Measurements from ENCODE around the gene GLIS1. TPM values are rescaled to one million over a fixed set of nuclear protein-coding genes. Genes with fewer than 3 reads are reported as not detected.

The GLIS1 gene
- total and polyA plus RNA-seq, 2 donors (not counting 3 experiments of a cell fraction or from before 2014, with no cell fraction given): not detected

DNA sequence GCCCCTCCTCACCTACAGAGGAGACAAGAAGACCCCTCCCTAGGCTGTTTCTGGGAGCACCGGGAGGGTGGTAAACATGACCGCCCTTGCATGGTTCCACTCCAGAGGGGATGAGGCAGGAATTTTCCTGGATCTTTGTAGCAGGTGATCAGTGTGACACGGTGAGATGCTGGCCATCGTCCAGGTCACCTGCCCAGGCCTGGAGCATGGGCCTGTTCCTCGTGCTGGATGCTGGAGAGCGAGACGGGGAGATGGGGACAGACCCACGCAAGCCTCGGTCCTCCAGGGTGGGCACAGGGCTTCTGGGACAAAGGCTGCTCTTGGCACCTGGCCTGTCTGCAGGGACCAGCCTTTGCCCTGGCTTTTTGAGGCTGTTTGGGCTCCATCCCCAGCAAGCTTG is 233.6 kb downstream of the GLIS1 start:
- BruUV-seq (replicated peaks): no TSS peak
- Histone ChIP-seq H3K79me2 (ENCODE audit: control insufficient read depth, insufficient read depth, low read length) (no peaks in the 10 kb centered on the region), H3K9me3 (replicated peaks; ENCODE audit: control insufficient read depth, insufficient read depth, low read length) (no peaks in the 10 kb centered on the region), H4K20me1 (replicated peaks; ENCODE audit: control insufficient read depth, extremely low read depth, insufficient read depth, low read length) (no peaks in the 10 kb centered on the region), H3K36me3 (ENCODE audit: control insufficient read depth in 2 of 2, extremely low read depth in 1 of 2, insufficient read depth in 2 of 2, low read length in 2 of 2) (no peaks in the 10 kb centered on the region), H3K9ac (replicated peaks; ENCODE audit: extremely low read depth, insufficient read depth, low read length) (no peak overlapping the region), H3K4me1 (ENCODE audit: control insufficient read depth, extremely low read depth, insufficient read depth, low read length) (no peaks in the 10 kb centered on the region), H3K9me1 (replicated peaks; ENCODE audit: control insufficient read depth, extremely low read depth, insufficient read depth, low read length) (no peaks in the 10 kb centered on the region), H3K27me3 (ENCODE audit: control insufficient read depth in 2 of 2, insufficient read depth in 2 of 2, low read length in 2 of 2) (no peaks in the 10 kb centered on the region), H3K4me2 (ENCODE audit: insufficient read depth, low read length) (no peak overlapping the region), H3K27ac (ENCODE audit: insufficient read depth, low read depth, low read length) (no peak overlapping the region), H2AFZ (ENCODE audit: low read depth, low read length) (no peak overlapping the region), H3K4me3 (replicated peaks in 1 of 3; ENCODE audit: insufficient read depth in 1 of 3, low read depth in 1 of 3, low read length in 3 of 3) (no peak overlapping the region)
- dilution Hi-C loops (cut with MboI; ENCODE audit: extremely low pct_ligation_motif_present, low sequenced_read_pairs): no loop called here
- DNase-seq (ENCODE audit: low read depth, low spot score) (no peak), FAIRE-seq (no peak)
- TF ChIP-seq, protein P1, sequence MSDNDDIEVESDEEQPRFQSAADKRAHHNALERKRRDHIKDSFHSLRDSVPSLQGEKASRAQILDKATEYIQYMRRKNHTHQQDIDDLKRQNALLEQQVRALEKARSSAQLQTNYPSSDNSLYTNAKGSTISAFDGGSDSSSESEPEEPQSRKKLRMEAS (IDR thresholded peaks at IDR 0.05; ENCODE audit: insufficient read depth, insufficient read length): no peak
- TF ChIP-seq MYC (IDR thresholded peaks at IDR 0.05; ENCODE audit: low read depth, low read length) (no peak), POLR2A (IDR thresholded peaks at IDR 0.05; ENCODE audit: low read depth, low read length) (no peak), GATA2 (IDR thresholded peaks at IDR 0.05; ENCODE audit: insufficient read depth, insufficient read length, low read depth, low read length) (no peak), JUN (IDR thresholded peaks at IDR 0.05; ENCODE audit: borderline replicate concordance, insufficient read depth, insufficient read length, low read depth) (no peak), POLR2AphosphoS5 (IDR thresholded peaks at IDR 0.05; ENCODE audit: insufficient read depth, low read depth, low read length) (no peak)
- TF ChIP-seq, protein P2, sequence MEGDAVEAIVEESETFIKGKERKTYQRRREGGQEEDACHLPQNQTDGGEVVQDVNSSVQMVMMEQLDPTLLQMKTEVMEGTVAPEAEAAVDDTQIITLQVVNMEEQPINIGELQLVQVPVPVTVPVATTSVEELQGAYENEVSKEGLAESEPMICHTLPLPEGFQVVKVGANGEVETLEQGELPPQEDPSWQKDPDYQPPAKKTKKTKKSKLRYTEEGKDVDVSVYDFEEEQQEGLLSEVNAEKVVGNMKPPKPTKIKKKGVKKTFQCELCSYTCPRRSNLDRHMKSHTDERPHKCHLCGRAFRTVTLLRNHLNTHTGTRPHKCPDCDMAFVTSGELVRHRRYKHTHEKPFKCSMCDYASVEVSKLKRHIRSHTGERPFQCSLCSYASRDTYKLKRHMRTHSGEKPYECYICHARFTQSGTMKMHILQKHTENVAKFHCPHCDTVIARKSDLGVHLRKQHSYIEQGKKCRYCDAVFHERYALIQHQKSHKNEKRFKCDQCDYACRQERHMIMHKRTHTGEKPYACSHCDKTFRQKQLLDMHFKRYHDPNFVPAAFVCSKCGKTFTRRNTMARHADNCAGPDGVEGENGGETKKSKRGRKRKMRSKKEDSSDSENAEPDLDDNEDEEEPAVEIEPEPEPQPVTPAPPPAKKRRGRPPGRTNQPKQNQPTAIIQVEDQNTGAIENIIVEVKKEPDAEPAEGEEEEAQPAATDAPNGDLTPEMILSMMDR (IDR thresholded peaks at IDR 0.05; ENCODE audit: extremely low read depth in 1 of 2, insufficient read depth in 1 of 2, low read depth in 1 of 2, low read length in 2 of 2): no peak
- intact Hi-C loops (cut with micrococcal nuclease): no loop called here
- POLR2A ChIA-PET: interaction anchor here (0.7 kb wide), 1 partner anchor 1818 kb away, joined by 3 read pairs; no protein-coding TSS in a partner anchor
- CTCF ChIA-PET: no interaction called here
